HepG2 (cell line): ENCODE measurements around the gene SEPHS2. TPM values are rescaled to one million over a fixed set of nuclear protein-coding genes. Genes with fewer than 3 reads are reported as not detected.

Source experiments
- ELF4 ChIP-seq: sonication (generic); formaldehyde crosslinking; IDR thresholded peaks from 2 replicates; pipeline ENCODE4 v1.5.0; 2020; ENCODE audit warnings: missing genetic modification reagents, mild to moderate bottlenecking, moderate library complexity, borderline replicate concordance
- ERF ChIP-seq: IDR thresholded peaks from 2 replicates; pipeline ENCODE4 v1.6.1; 2018; ENCODE audit warnings: missing biosample characterization, missing genetic modification reagents
- HMG20B ChIP-seq: conservative IDR thresholded peaks from 2 replicates; pipeline ENCODE4 v1.6.1; 2016; ENCODE audit warnings: missing genetic modification reagents, missing compliant biosample characterization
- KMT2A ChIP-seq: sonication (generic); formaldehyde crosslinking; IDR thresholded peaks from 2 replicates; pipeline ENCODE4 v1.4.0; 2020; ENCODE audit warnings: missing genetic modification reagents
- MEF2D ChIP-seq: sonication (generic); formaldehyde crosslinking; IDR thresholded peaks from 2 replicates; pipeline ENCODE4 v1.5.1; 2020; ENCODE audit warnings: mild to moderate bottlenecking, missing genetic modification reagents
- ONECUT2 ChIP-seq: sonication (generic); formaldehyde crosslinking; IDR thresholded peaks from 2 replicates; pipeline ENCODE4 v1.4.0; 2020; ENCODE audit warnings: missing genetic modification reagents
- SMAD9 ChIP-seq: sonication (generic); formaldehyde crosslinking; IDR thresholded peaks from 2 replicates; pipeline ENCODE4 v1.5.1; 2020; ENCODE audit warnings: mild to moderate bottlenecking, missing genetic modification reagents
- SMC3 ChIP-seq: IDR thresholded peaks from 2 replicates; pipeline ENCODE4 v1.6.1; 2011; ENCODE audit warnings: low read length, improper control_type of control experiment
- ZBTB7B ChIP-seq: sonication (generic); formaldehyde crosslinking; IDR thresholded peaks from 2 replicates; pipeline ENCODE4 v1.4.0; 2020; ENCODE audit warnings: missing genetic modification reagents
- ZNF274 ChIP-seq: sonication (generic); formaldehyde crosslinking; IDR thresholded peaks from 2 replicates; pipeline ENCODE4 v1.5.1; 2020; ENCODE audit warnings: mild to moderate bottlenecking, missing genetic modification reagents
- ZNF558 ChIP-seq: sonication (generic); formaldehyde crosslinking; IDR thresholded peaks from 2 replicates; pipeline ENCODE4 v1.9.0; 2022; ENCODE audit warnings: mild to moderate bottlenecking, missing genetic modification reagents, borderline replicate concordance
- ZNF598 ChIP-seq: sonication (generic); formaldehyde crosslinking; IDR thresholded peaks from 2 replicates; pipeline ENCODE4 v1.5.1; 2020; ENCODE audit warnings: mild to moderate bottlenecking, missing genetic modification reagents, borderline replicate concordance
- ZNF879 ChIP-seq: sonication (generic); formaldehyde crosslinking; IDR thresholded peaks from 2 replicates; pipeline ENCODE4 v1.8.1; 2023; ENCODE audit warnings: missing genetic modification reagents
- ZNF891 ChIP-seq: sonication (generic); formaldehyde crosslinking; IDR thresholded peaks from 2 replicates; pipeline ENCODE4 v1.5.0; 2020; ENCODE audit warnings: mild to moderate bottlenecking, missing genetic modification reagents
- polyA plus RNA-seq, 8 experiments: library from polyadenylated mRNA; depleted of rRNA in 3 of 8; stranded (reverse) in 7 of 8; unstranded in 1 of 8; fragments of >200 nt; fragmentation: Illumina TruSeq in 4 of 8; extraction: Trizol in 4 of 8; gene quantifications; 2 replicates each; pipeline versions ENCODE4 v1.2.1 to v1.2.3, GENCODE V29; 2011 to 2016; ENCODE audit warnings: low read depth in 4 of 8, missing spikeins in 1 of 8, mixed read lengths in 1 of 8; ENCODE audit not compliant: insufficient read depth in 1 of 8
- total RNA-seq, 5 experiments: library from RNA; depleted of rRNA; stranded (reverse); fragments of >200 nt; fragmentation: Illumina TruSeq; extraction: Trizol; gene quantifications; 2 replicates each; pipeline ENCODE4 v1.2.3, GENCODE V29; 2016; ENCODE audit warnings: low read depth in 1 of 5
- TF ChIP-seq, protein P1 (sequence below): sonication (generic); formaldehyde crosslinking; IDR thresholded peaks from 2 replicates; pipeline ENCODE4 v1.5.1; 2020; ENCODE audit warnings: mild to moderate bottlenecking, missing genetic modification reagents, moderate library complexity
- TF ChIP-seq, protein P2 (sequence below): sonication (generic); formaldehyde crosslinking; IDR thresholded peaks from 2 replicates; pipeline ENCODE4 v1.4.0; 2020; ENCODE audit warnings: missing genetic modification reagents, borderline replicate concordance
- TF ChIP-seq, protein P3 (sequence below): IDR thresholded peaks from 2 replicates; pipeline ENCODE4 v1.6.1; 2016; ENCODE audit warnings: low read depth, borderline replicate concordance
- TF ChIP-seq, protein P4 (sequence below): sonication (generic); formaldehyde crosslinking; IDR thresholded peaks from 2 replicates; pipeline ENCODE4 v1.4.0; 2020; ENCODE audit warnings: missing genetic modification reagents
- TF ChIP-seq, protein P5 (sequence below): IDR thresholded peaks from 2 replicates; pipeline ENCODE4 v1.6.1; 2016; ENCODE audit warnings: missing genetic modification reagents, missing compliant biosample characterization

Gene SEPHS2
- total and polyA plus RNA-seq, 2 of the 13 experiments (the other 11 are each of a cell fraction or from before 2014, with no cell fraction given): 20.7 to 127 TPM

DNA sequence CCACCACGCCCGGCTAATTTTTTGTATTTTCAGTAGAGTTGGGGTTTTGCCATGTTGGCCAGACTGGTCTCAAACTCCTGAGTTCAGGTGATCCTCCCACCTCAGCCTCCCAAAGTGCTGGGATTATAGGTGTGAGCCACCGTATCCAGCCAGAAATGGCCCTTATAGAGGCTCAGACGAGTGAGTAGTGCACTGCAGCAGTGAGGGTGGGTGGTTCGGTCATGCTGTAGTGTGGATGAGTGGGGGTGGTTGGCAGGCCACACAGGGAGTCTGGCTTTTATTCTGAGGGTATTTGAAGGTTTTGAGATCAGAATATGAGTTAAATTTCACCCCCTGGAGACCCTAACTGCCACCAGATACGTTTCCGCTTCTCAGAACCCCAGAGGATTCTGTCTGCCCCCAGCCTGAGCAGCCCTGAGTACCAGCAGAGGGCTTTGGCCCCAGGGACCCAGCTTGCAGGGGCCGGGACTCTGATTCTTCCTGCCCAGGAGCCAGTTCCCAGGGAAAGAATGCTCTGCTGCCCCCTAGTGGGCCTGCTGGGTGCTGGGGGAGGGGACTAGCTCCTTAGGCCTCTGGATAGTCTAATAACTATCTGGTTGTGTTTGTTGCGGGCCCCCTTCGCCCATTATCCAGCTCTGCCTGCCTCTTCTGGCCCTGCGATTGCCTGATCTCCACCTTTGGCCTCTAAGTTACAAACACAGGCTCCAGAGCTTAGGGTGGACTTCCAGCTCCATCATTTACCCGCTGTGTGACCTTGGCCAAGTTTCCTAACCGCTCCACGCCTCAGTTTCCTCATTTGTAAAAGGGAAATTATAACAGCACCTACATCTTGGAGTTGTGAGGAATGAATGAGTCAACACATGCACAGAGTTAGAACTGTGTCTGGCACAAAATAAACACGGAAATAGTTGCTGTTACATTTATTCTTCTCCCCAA lies 36.3 kb downstream of the SEPHS2 start (continued):
- no peak; the same call in 1 of the 2 replicates for TF ChIP-seq ZNF879
- TF ChIP-seq KMT2A (CRISPR knock-in tag): peak; percentile 86
- no peak for TF ChIP-seq HMG20B (CRISPR knock-in tag)
- TF ChIP-seq SMC3: peak; percentile 95
- TF ChIP-seq, protein P1, sequence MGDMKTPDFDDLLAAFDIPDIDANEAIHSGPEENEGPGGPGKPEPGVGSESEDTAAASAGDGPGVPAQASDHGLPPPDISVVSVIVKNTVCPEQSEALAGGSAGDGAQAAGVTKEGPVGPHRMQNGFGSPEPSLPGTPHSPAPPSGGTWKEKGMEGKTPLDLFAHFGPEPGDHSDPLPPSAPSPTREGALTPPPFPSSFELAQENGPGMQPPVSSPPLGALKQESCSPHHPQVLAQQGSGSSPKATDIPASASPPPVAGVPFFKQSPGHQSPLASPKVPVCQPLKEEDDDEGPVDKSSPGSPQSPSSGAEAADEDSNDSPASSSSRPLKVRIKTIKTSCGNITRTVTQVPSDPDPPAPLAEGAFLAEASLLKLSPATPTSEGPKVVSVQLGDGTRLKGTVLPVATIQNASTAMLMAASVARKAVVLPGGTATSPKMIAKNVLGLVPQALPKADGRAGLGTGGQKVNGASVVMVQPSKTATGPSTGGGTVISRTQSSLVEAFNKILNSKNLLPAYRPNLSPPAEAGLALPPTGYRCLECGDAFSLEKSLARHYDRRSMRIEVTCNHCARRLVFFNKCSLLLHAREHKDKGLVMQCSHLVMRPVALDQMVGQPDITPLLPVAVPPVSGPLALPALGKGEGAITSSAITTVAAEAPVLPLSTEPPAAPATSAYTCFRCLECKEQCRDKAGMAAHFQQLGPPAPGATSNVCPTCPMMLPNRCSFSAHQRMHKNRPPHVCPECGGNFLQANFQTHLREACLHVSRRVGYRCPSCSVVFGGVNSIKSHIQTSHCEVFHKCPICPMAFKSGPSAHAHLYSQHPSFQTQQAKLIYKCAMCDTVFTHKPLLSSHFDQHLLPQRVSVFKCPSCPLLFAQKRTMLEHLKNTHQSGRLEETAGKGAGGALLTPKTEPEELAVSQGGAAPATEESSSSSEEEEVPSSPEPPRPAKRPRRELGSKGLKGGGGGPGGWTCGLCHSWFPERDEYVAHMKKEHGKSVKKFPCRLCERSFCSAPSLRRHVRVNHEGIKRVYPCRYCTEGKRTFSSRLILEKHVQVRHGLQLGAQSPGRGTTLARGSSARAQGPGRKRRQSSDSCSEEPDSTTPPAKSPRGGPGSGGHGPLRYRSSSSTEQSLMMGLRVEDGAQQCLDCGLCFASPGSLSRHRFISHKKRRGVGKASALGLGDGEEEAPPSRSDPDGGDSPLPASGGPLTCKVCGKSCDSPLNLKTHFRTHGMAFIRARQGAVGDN (CRISPR knock-in tag): peak; percentile 80
- no peak for TF ChIP-seq SMAD9 (CRISPR knock-in tag)
- TF ChIP-seq, protein P2, sequence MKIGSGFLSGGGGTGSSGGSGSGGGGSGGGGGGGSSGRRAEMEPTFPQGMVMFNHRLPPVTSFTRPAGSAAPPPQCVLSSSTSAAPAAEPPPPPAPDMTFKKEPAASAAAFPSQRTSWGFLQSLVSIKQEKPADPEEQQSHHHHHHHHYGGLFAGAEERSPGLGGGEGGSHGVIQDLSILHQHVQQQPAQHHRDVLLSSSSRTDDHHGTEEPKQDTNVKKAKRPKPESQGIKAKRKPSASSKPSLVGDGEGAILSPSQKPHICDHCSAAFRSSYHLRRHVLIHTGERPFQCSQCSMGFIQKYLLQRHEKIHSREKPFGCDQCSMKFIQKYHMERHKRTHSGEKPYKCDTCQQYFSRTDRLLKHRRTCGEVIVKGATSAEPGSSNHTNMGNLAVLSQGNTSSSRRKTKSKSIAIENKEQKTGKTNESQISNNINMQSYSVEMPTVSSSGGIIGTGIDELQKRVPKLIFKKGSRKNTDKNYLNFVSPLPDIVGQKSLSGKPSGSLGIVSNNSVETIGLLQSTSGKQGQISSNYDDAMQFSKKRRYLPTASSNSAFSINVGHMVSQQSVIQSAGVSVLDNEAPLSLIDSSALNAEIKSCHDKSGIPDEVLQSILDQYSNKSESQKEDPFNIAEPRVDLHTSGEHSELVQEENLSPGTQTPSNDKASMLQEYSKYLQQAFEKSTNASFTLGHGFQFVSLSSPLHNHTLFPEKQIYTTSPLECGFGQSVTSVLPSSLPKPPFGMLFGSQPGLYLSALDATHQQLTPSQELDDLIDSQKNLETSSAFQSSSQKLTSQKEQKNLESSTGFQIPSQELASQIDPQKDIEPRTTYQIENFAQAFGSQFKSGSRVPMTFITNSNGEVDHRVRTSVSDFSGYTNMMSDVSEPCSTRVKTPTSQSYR: peak; percentile 92
- TF ChIP-seq ZNF558 (CRISPR knock-in tag): 0 out of 2 replicates have a peak, but pooled peaks have one; percentile 7
- TF ChIP-seq, protein P3, sequence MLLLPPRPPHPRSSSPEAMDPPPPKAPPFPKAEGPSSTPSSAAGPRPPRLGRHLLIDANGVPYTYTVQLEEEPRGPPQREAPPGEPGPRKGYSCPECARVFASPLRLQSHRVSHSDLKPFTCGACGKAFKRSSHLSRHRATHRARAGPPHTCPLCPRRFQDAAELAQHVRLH (CRISPR knock-in tag): peak; percentile 89; the same call in 1 of the 2 replicates
- TF ChIP-seq, protein P4, sequence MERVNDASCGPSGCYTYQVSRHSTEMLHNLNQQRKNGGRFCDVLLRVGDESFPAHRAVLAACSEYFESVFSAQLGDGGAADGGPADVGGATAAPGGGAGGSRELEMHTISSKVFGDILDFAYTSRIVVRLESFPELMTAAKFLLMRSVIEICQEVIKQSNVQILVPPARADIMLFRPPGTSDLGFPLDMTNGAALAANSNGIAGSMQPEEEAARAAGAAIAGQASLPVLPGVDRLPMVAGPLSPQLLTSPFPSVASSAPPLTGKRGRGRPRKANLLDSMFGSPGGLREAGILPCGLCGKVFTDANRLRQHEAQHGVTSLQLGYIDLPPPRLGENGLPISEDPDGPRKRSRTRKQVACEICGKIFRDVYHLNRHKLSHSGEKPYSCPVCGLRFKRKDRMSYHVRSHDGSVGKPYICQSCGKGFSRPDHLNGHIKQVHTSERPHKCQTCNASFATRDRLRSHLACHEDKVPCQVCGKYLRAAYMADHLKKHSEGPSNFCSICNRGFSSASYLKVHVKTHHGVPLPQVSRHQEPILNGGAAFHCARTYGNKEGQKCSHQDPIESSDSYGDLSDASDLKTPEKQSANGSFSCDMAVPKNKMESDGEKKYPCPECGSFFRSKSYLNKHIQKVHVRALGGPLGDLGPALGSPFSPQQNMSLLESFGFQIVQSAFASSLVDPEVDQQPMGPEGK (CRISPR knock-in tag): peak; percentile 84
- TF ChIP-seq ZBTB7B (CRISPR knock-in tag): peak; percentile 86
- TF ChIP-seq, protein P5, sequence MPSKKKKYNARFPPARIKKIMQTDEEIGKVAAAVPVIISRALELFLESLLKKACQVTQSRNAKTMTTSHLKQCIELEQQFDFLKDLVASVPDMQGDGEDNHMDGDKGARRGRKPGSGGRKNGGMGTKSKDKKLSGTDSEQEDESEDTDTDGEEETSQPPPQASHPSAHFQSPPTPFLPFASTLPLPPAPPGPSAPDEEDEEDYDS: peak; percentile 21; the same call in 1 of the 2 replicates
- TF ChIP-seq ERF (CRISPR knock-in tag): peak; percentile 73
- TF ChIP-seq ONECUT2: no peak
- TF ChIP-seq ELF4: peak; percentile 59; the same call in 1 of the 2 replicates
- no peak for TF ChIP-seq ZNF274
- peak; percentile 63; the same call in 1 of the 2 replicates for TF ChIP-seq ZNF598 (CRISPR knock-in tag)
- TF ChIP-seq MEF2D (CRISPR knock-in tag): peak; percentile 75; the same call in 1 of the 2 replicates
- no peak for TF ChIP-seq ZNF891
